Measurements from ENCODE around the gene TCF25.

Gene TCF25

DNA sequence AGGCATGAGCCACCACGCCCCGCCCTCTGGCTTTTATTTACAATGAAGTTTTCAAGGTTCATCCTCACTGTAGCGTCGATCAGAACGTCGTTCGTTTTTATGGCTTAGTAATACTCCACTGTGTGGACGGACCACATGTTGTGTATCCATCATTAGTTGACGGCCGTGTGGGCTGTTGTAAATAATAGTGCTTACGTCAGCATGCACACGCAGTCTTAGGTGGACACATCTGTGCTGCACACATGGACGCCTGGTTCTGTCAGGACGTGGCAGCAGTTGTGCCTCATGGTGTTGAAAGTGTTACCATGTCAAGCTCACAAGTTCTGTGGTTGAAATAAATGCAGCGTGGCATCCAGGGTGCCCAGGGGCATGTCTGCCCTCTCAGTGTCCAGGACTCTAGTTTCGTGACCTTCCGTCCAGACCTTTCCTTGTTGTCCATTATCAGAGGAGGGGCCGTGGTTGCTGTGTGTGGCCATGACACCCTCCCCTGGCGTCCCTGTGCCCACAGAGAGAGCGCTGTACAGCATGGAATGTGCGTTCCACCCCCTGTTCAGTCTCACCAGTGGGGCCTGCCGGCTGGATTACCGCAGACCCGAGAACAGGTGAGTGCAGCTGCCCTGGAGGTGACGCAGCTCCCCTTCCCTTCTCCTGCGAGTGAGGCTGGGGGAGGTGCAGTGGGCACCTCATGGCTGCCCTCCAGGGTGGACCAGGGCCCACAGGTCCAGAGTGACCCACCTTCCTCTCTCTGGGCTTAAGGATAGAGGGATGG is 22.3 kb downstream of the TCF25 start:
- no peak overlapping the region for H2AK5ac ChIP-seq (ENCODE audit: low read length)
- no peak overlapping the region for H2BK15ac ChIP-seq (replicated peaks; ENCODE audit: low read depth)
- no peaks in the 10 kb centered on the region for H3K79me2 ChIP-seq (ENCODE audit: control insufficient read depth, insufficient read depth, low read length)
- no peaks in the 10 kb centered on the region for H3K4me1 ChIP-seq (ENCODE audit: control insufficient read depth, low read depth, low read length)
- H3K4me3 ChIP-seq (ENCODE audit: low read length): no peak overlapping the region
- H3K18ac ChIP-seq (ENCODE audit: low read length): no peak overlapping the region
- no peak overlapping the region for H4K8ac ChIP-seq (ENCODE audit: low read depth, low read length)
- DNase-seq: no peak
- H3K56ac ChIP-seq (ENCODE audit: low read length): no peak overlapping the region
- H4K5ac ChIP-seq (ENCODE audit: low read length): no peak overlapping the region
- H3K27ac ChIP-seq (ENCODE audit: low read depth, low read length): no peak overlapping the region
- no peaks in the 10 kb centered on the region for H3K27me3 ChIP-seq (ENCODE audit: insufficient read depth, low read length, poor library complexity)
- H2BK5ac ChIP-seq (ENCODE audit: low read length): no peak overlapping the region
- peaks cover 23% of the 10 kb centered on the region for H3K36me3 ChIP-seq (ENCODE audit: control insufficient read depth, insufficient read depth, low read length)
- no peaks in the 10 kb centered on the region for H3K79me1 ChIP-seq (ENCODE audit: low read length)
- H2BK120ac ChIP-seq (ENCODE audit: low read depth, low read length): no peak overlapping the region
- no peak overlapping the region for H3K4ac ChIP-seq (ENCODE audit: low read depth, low read length)
- no peak overlapping the region for H3K9ac ChIP-seq (ENCODE audit: low read length)
- no peak overlapping the region for H3K4me2 ChIP-seq (ENCODE audit: low read length)
- H3K23ac ChIP-seq (ENCODE audit: low read length): no peak overlapping the region
- WGBS (ENCODE audit: extremely low coverage, insufficient coverage, low lambda C conversion rate): no CpG with 5 or more reads among the region's 26 CpGs

DNA sequence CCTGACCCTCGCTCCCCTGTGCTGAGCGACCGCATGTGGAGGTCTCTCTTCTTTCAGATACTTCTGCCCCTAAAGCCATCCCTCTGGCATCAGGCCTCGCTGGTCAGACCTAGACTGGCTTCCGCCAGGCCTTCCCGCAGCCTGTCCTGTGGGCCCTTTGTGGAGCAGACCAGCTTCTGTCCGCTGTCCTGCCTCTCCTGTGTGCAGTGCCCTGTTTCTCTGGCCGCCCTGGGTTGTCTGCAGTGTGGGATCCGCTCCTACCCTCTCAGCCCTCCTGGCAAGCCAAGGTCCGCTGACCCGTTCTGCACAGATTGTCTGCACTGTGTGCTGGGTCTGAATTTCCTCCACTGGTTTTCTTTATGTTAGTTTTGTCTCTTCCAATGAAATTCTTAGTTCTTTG is 23.8 kb downstream of the TCF25 start:
- no peak overlapping the region for H2BK120ac ChIP-seq (ENCODE audit: low read depth, low read length)
- no CpG with 5 or more reads among the region's 11 CpGs for WGBS (ENCODE audit: extremely low coverage, insufficient coverage, low lambda C conversion rate)

DNA sequence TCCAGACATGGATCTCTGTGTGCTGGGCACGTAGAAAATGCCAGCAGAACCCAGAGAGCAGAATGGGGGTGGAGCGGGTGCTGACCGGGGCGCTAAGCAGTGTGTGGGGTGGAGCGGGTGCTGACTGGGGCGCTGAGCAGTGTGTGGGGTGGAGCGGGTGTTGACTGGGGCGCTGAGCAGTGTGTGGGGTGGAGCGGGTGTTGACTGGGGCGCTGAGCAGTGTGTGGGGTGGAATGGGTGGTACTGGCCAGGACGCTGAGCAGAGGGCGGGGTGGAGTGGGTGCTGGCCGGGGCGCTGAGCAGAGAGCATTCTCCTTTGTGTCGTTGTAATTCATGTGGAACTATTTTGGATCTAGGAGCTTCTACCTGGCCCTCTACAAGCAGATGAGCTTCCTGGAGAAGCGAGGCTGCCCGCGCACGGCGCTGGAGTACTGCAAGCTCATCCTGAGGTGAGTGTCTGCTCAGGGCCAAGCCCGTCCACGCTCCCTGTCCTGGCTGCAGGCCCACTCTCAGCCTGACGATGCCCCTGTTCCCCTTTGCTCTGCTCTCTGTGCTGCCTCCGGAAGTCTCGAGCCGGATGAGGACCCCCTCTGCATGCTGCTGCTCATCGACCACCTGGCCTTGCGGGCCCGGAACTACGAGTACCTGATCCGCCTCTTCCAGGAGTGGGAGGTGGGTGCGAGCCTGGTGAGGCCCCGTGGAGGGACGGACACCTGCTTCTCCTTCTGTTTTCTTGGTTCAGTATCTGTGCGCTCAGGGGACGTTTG is 25.0 kb downstream of the TCF25 start:
- Histone ChIP-seq H2AK5ac (ENCODE audit: low read length) (no peak overlapping the region), H3K79me1 (ENCODE audit: low read length) (no peaks in the 10 kb centered on the region), H4K8ac (ENCODE audit: low read depth, low read length) (no peak overlapping the region), H3K4me3 (ENCODE audit: low read length) (no peak overlapping the region), H2BK120ac (ENCODE audit: low read depth, low read length) (no peak overlapping the region), H3K27me3 (ENCODE audit: insufficient read depth, low read length, poor library complexity) (no peaks in the 10 kb centered on the region), H3K4me2 (ENCODE audit: low read length) (no peak overlapping the region), H4K5ac (ENCODE audit: low read length) (no peak overlapping the region), H3K27ac (ENCODE audit: low read depth, low read length) (no peak overlapping the region), H2BK5ac (ENCODE audit: low read length) (no peak overlapping the region), H3K56ac (ENCODE audit: low read length) (no peak overlapping the region), H3K18ac (ENCODE audit: low read length) (no peak overlapping the region), H2BK15ac (replicated peaks; ENCODE audit: low read depth) (no peak overlapping the region), H3K36me3 (ENCODE audit: control insufficient read depth, insufficient read depth, low read length) (peaks cover 21% of the 10 kb centered on the region), H3K9ac (ENCODE audit: low read length) (no peak overlapping the region), H3K4ac (ENCODE audit: low read depth, low read length) (no peak overlapping the region), H3K23ac (ENCODE audit: low read length) (no peak overlapping the region), H3K4me1 (ENCODE audit: control insufficient read depth, low read depth, low read length) (no peaks in the 10 kb centered on the region), H3K79me2 (ENCODE audit: control insufficient read depth, insufficient read depth, low read length) (no peaks in the 10 kb centered on the region)
- DNase-seq: no peak
- WGBS (ENCODE audit: extremely low coverage, insufficient coverage, low lambda C conversion rate): no CpG with 5 or more reads among the region's 36 CpGs

More for the DNA sequence above, 23.8 kb downstream of the TCF25 start:
- no peak overlapping the region for H2AK5ac ChIP-seq (ENCODE audit: low read length)
- DNase-seq: no peak
- H2BK5ac ChIP-seq (ENCODE audit: low read length): no peak overlapping the region
- no peaks in the 10 kb centered on the region for H3K4me1 ChIP-seq (ENCODE audit: control insufficient read depth, low read depth, low read length)
- no peak overlapping the region for H3K56ac ChIP-seq (ENCODE audit: low read length)
- H3K18ac ChIP-seq (ENCODE audit: low read length): no peak overlapping the region
- H3K27me3 ChIP-seq (ENCODE audit: insufficient read depth, low read length, poor library complexity): no peaks in the 10 kb centered on the region
- no peak overlapping the region for H3K4ac ChIP-seq (ENCODE audit: low read depth, low read length)
- no peak overlapping the region for H4K8ac ChIP-seq (ENCODE audit: low read depth, low read length)
- H3K23ac ChIP-seq (ENCODE audit: low read length): no peak overlapping the region
- H3K27ac ChIP-seq (ENCODE audit: low read depth, low read length): no peak overlapping the region
- no peak overlapping the region for H3K4me3 ChIP-seq (ENCODE audit: low read length)
- no peaks in the 10 kb centered on the region for H3K79me1 ChIP-seq (ENCODE audit: low read length)
- peaks cover 23% of the 10 kb centered on the region for H3K36me3 ChIP-seq (ENCODE audit: control insufficient read depth, insufficient read depth, low read length)
- H3K4me2 ChIP-seq (ENCODE audit: low read length): no peak overlapping the region
- no peak overlapping the region for H3K9ac ChIP-seq (ENCODE audit: low read length)
- no peak overlapping the region for H4K5ac ChIP-seq (ENCODE audit: low read length)
- H3K79me2 ChIP-seq (ENCODE audit: control insufficient read depth, insufficient read depth, low read length): no peaks in the 10 kb centered on the region
- H2BK15ac ChIP-seq (replicated peaks; ENCODE audit: low read depth): no peak overlapping the region

DNA sequence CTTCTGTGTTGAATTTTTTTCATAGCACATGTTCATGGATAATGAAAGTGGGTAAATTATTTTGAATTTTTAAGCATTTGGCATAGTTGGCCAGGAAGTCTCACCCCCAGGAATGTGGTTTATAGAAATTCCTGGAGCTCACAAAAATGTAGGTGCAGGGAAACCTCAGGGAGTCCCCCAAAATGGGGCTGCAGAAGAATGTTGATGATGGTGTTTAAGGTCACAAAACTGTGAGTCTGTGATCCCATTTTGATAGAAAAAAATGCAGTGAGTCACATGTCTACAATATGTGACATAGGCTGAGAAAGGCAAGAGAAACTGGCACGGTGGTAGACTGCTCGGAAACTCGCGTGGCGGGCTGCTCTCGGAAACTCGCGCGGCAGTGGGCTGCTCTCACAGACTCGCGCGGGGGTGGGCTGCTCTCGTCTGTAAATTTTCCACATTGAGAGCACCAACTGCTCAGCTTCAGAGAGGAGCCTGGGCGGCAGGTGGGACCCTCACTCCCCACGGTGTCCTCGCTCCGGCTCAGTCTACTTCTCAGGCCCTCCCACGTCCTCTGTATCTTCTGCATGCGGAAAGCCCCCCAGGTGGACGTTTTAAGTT is 26.6 kb downstream of the TCF25 start:
- Histone ChIP-seq H2BK120ac (ENCODE audit: low read depth, low read length) (no peak overlapping the region), H3K18ac (ENCODE audit: low read length) (no peak overlapping the region), H4K8ac (ENCODE audit: low read depth, low read length) (no peak overlapping the region), H3K79me2 (ENCODE audit: control insufficient read depth, insufficient read depth, low read length) (no peaks in the 10 kb centered on the region), H3K23ac (ENCODE audit: low read length) (no peak overlapping the region), H4K5ac (ENCODE audit: low read length) (no peak overlapping the region), H3K27ac (ENCODE audit: low read depth, low read length) (no peak overlapping the region), H3K79me1 (ENCODE audit: low read length) (no peaks in the 10 kb centered on the region), H3K27me3 (ENCODE audit: insufficient read depth, low read length, poor library complexity) (no peaks in the 10 kb centered on the region), H3K4ac (ENCODE audit: low read depth, low read length) (no peak overlapping the region), H3K4me3 (ENCODE audit: low read length) (no peak overlapping the region), H3K4me2 (ENCODE audit: low read length) (no peak overlapping the region), H2BK5ac (ENCODE audit: low read length) (no peak overlapping the region), H3K56ac (ENCODE audit: low read length) (no peak overlapping the region), H3K36me3 (ENCODE audit: control insufficient read depth, insufficient read depth, low read length) (peaks cover 23% of the 10 kb centered on the region), H2BK15ac (replicated peaks; ENCODE audit: low read depth) (no peak overlapping the region), H2AK5ac (ENCODE audit: low read length) (no peak overlapping the region), H3K4me1 (ENCODE audit: control insufficient read depth, low read depth, low read length) (no peaks in the 10 kb centered on the region), H3K9ac (ENCODE audit: low read length) (no peak overlapping the region)
- no CpG with 5 or more reads among the region's 20 CpGs for WGBS (ENCODE audit: extremely low coverage, insufficient coverage, low lambda C conversion rate)
- no peak for DNase-seq

DNA sequence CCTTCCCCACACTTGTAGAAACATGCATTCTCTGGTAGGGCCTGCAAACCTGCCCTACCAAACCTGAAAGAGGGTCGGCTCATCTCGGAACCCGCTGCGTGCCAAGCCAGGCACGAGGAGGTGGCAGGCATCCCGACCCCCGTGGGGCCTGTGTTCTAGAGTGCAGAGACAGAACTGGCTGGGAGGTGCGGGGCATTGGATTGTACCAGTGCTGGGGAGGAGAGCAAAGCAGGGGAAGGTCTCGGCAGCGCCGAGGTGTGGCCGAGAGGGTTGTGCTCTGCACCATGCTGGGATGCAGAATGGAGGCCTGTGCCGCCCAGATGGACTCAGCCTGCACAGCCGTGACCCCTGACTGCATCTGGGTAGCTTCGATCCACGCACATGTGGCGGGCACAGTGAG is 27.5 kb downstream of the TCF25 start:
- Histone ChIP-seq H3K9ac (ENCODE audit: low read length) (no peak overlapping the region), H3K56ac (ENCODE audit: low read length) (no peak overlapping the region), H2AK5ac (ENCODE audit: low read length) (no peak overlapping the region), H3K23ac (ENCODE audit: low read length) (no peak overlapping the region), H3K4me1 (ENCODE audit: control insufficient read depth, low read depth, low read length) (no peaks in the 10 kb centered on the region), H3K4me3 (ENCODE audit: low read length) (no peak overlapping the region), H3K36me3 (ENCODE audit: control insufficient read depth, insufficient read depth, low read length) (peaks cover 21% of the 10 kb centered on the region), H3K18ac (ENCODE audit: low read length) (no peak overlapping the region), H3K79me1 (ENCODE audit: low read length) (no peaks in the 10 kb centered on the region), H3K27ac (ENCODE audit: low read depth, low read length) (no peak overlapping the region), H3K79me2 (ENCODE audit: control insufficient read depth, insufficient read depth, low read length) (no peaks in the 10 kb centered on the region), H3K4me2 (ENCODE audit: low read length) (no peak overlapping the region), H3K4ac (ENCODE audit: low read depth, low read length) (no peak overlapping the region), H2BK15ac (replicated peaks; ENCODE audit: low read depth) (no peak overlapping the region), H4K8ac (ENCODE audit: low read depth, low read length) (no peak overlapping the region), H3K27me3 (ENCODE audit: insufficient read depth, low read length, poor library complexity) (no peaks in the 10 kb centered on the region), H2BK5ac (ENCODE audit: low read length) (no peak overlapping the region), H2BK120ac (ENCODE audit: low read depth, low read length) (no peak overlapping the region), H4K5ac (ENCODE audit: low read length) (no peak overlapping the region)
- no CpG with 5 or more reads among the region's 17 CpGs for WGBS (ENCODE audit: extremely low coverage, insufficient coverage, low lambda C conversion rate)
- DNase-seq: no peak
